K562 (cell line): ENCODE results near the gene TRMT10B. TPM values are rescaled to one million over a fixed set of nuclear protein-coding genes. Genes with fewer than 3 reads are reported as not detected.

ENCODE experiments used
- BRF1 ChIP-seq: IDR thresholded peaks from 3 replicates; pipeline ENCODE4 v1.6.1; 2011; ENCODE audit warnings: borderline replicate concordance, mild to moderate bottlenecking; ENCODE audit not compliant: insufficient read length; ENCODE audit errors: extremely low read depth
- COPS2 ChIP-seq: fragments of 450-650 bp; conservative IDR thresholded peaks from 2 replicates; pipeline ENCODE4 v1.6.1; 2016; ENCODE audit warnings: mild to moderate bottlenecking, moderate library complexity
- CREB1 ChIP-seq, 2 experiments: sonication (generic) in 1 of 2; formaldehyde crosslinking in 1 of 2; IDR thresholded peaks; 2 replicates each; pipeline versions ENCODE4 v1.6.1 to v1.8.0; 2012 to 2022; ENCODE audit warnings: inconsistent platforms in 1 of 2, mild to moderate bottlenecking in 1 of 2, missing genetic modification reagents in 1 of 2, moderate library complexity in 1 of 2
- HDAC8 ChIP-seq: fragments of 450-650 bp; IDR thresholded peaks from 2 replicates; pipeline ENCODE4 v1.6.1; 2016; ENCODE audit warnings: mild to moderate bottlenecking, missing genetic modification characterization, moderate library complexity, missing compliant biosample characterization
- KLF13 ChIP-seq: fragments of 450-650 bp; IDR thresholded peaks from 2 replicates; pipeline ENCODE4 v1.6.1; 2016; ENCODE audit warnings: missing genetic modification characterization, low read depth, mild to moderate bottlenecking, missing compliant biosample characterization, moderate library complexity, borderline replicate concordance
- MBD1 ChIP-seq: fragments of 250-450 bp; sonication (Bioruptor Pico); IDR thresholded peaks from 2 replicates; pipeline ENCODE4 v1.8.0; 2022; ENCODE audit warnings: inconsistent platforms
- MYC ChIP-seq, 2 experiments: fragments of 250-450 bp in 1 of 2; sonication (Bioruptor Pico) in 1 of 2; IDR thresholded peaks; 2 replicates each; pipeline versions ENCODE4 v1.5.1 to v1.6.1; 2012 to 2021; ENCODE audit warnings: low read depth in 2 of 2, borderline replicate concordance in 1 of 2, improper control_type of control experiment in 1 of 2, low read length in 1 of 2, mild to moderate bottlenecking in 1 of 2, moderate library complexity in 1 of 2
- NFIC ChIP-seq: fragments of 450-650 bp; IDR thresholded peaks from 2 replicates; pipeline ENCODE4 v1.6.1; 2017; ENCODE audit warnings: mild to moderate bottlenecking, inconsistent platforms
- POLR2A ChIP-seq: fragments of 450-650 bp; conservative IDR thresholded peaks from 2 replicates; pipeline ENCODE4 v1.6.1; 2016
- THRB ChIP-seq: fragments of 450-650 bp; formaldehyde crosslinking; conservative IDR thresholded peaks from 2 replicates; pipeline ENCODE4 v1.4.0; 2022; ENCODE audit warnings: mild to moderate bottlenecking, missing genetic modification characterization
- USF2 ChIP-seq: sonication (generic); formaldehyde crosslinking; IDR thresholded peaks from 2 replicates; pipeline ENCODE4 v1.5.0; 2020; ENCODE audit warnings: missing genetic modification reagents
- ZFP36 ChIP-seq: fragments of 150-350 bp; IDR thresholded peaks from 2 replicates; pipeline ENCODE4 v1.6.1; 2018; ENCODE audit warnings: low read length, low read depth; ENCODE audit not compliant: partially characterized antibody
- ZFP91 ChIP-seq: sonication (generic); formaldehyde crosslinking; IDR thresholded peaks from 2 replicates; pipeline ENCODE4 v1.8.0; 2022; ENCODE audit warnings: mild to moderate bottlenecking, missing genetic modification reagents
- ZNF146 ChIP-seq: IDR thresholded peaks from one replicate; pipeline ENCODE4 v1.6.1; 2018; ENCODE audit warnings: missing compliant biosample characterization; ENCODE audit not compliant: unreplicated experiment
- polyA plus RNA-seq, 8 experiments: library from polyadenylated mRNA; depleted of rRNA in 4 of 8; stranded (reverse) in 5 of 8; unstranded in 3 of 8; fragments of >200 nt; fragmentation: Nextera tagmentation in 2 of 8; fragmentation: Illumina TruSeq in 1 of 8; extraction: Ambion mirVana in 2 of 8; extraction: Trizol in 1 of 8; gene quantifications; 2 replicates each; pipeline versions ENCODE4 v1.2.1 to v1.2.3, GENCODE V29; 2011 to 2014; ENCODE audit warnings: inconsistent platforms in 1 of 8, missing spikeins in 1 of 8
- total RNA-seq, 7 experiments: library from RNA; depleted of rRNA in 6 of 7; stranded (reverse); fragments of >200 nt in 6 of 7; fragmentation: Illumina TruSeq in 2 of 7; extraction: Trizol in 2 of 7; gene quantifications; 2 replicates each; pipeline versions ENCODE4 v1.2.1 to v1.2.3, GENCODE V29; 2011 to 2021; ENCODE audit warnings: low replicate concordance in 1 of 7
- TF ChIP-seq, protein P1 (sequence below): sonication (generic); formaldehyde crosslinking; IDR thresholded peaks from 2 replicates; pipeline ENCODE4 v1.8.1; 2023; ENCODE audit warnings: mild to moderate bottlenecking, missing genetic modification reagents
- TF ChIP-seq, protein P2 (sequence below): sonication (generic); formaldehyde crosslinking; IDR thresholded peaks from 2 replicates; pipeline ENCODE4 v1.8.0; 2023; ENCODE audit warnings: mild to moderate bottlenecking, missing genetic modification reagents

TRMT10B gene
- total and polyA plus RNA-seq, 9 of the 15 experiments (the other 6 are each of a cell fraction or from before 2014, with no cell fraction given) = 2.9 to 13.4 (median 7.0) TPM

GRCh38 chr9:37753489-37754190 lies at the start of gene TRMT10B (continued):
- TF ChIP-seq ZFP91 (no peak), NFIC (0 out of 2 replicates have a peak, but pooled peaks have one; percentile 3), USF2 (peak; percentile 44), HDAC8 (no peak), MBD1 (CRISPR knock-in tag) (0 out of 2 replicates have a peak, but pooled peaks have one; percentile 57), KLF13 (no peak), THRB (no peak), ZFP36 (no peak), COPS2 (no peak), BRF1 (no peak), MYC (IDR thresholded peaks at IDR 0.05; ENCODE audit: low read depth, low read length) (peak; percentile 71), MYC (CRISPR knock-in tag; IDR thresholded peaks at IDR 0.05; ENCODE audit: borderline replicate concordance, low read depth) (peak; percentile 43; the same call in 1 of the 2 replicates), ZNF146 (CRISPR knock-in tag) (no peak), POLR2A (peak; percentile 72), CREB1 (IDR thresholded peaks at IDR 0.05) (peak; percentile 26; the same call in 1 of the 2 replicates), CREB1 (CRISPR knock-in tag; IDR thresholded peaks at IDR 0.05) (peak; percentile 38; the same call in 1 of the 2 replicates)
- TF ChIP-seq, protein P1, sequence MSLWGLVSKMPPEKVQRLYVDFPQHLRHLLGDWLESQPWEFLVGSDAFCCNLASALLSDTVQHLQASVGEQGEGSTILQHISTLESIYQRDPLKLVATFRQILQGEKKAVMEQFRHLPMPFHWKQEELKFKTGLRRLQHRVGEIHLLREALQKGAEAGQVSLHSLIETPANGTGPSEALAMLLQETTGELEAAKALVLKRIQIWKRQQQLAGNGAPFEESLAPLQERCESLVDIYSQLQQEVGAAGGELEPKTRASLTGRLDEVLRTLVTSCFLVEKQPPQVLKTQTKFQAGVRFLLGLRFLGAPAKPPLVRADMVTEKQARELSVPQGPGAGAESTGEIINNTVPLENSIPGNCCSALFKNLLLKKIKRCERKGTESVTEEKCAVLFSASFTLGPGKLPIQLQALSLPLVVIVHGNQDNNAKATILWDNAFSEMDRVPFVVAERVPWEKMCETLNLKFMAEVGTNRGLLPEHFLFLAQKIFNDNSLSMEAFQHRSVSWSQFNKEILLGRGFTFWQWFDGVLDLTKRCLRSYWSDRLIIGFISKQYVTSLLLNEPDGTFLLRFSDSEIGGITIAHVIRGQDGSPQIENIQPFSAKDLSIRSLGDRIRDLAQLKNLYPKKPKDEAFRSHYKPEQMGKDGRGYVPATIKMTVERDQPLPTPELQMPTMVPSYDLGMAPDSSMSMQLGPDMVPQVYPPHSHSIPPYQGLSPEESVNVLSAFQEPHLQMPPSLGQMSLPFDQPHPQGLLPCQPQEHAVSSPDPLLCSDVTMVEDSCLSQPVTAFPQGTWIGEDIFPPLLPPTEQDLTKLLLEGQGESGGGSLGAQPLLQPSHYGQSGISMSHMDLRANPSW (CRISPR knock-in tag) = no peak; the same call in 1 of the 2 replicates
- TF ChIP-seq, protein P2, sequence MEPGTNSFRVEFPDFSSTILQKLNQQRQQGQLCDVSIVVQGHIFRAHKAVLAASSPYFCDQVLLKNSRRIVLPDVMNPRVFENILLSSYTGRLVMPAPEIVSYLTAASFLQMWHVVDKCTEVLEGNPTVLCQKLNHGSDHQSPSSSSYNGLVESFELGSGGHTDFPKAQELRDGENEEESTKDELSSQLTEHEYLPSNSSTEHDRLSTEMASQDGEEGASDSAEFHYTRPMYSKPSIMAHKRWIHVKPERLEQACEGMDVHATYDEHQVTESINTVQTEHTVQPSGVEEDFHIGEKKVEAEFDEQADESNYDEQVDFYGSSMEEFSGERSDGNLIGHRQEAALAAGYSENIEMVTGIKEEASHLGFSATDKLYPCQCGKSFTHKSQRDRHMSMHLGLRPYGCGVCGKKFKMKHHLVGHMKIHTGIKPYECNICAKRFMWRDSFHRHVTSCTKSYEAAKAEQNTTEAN (CRISPR knock-in tag) = 0 out of 2 replicates have a peak, but pooled peaks have one; percentile 7
